ENCODE results near the gene ZNF487. TPM values are rescaled to one million over a fixed set of nuclear protein-coding genes. Genes with fewer than 3 reads are reported as not detected.
"Not testable (repeated sequence)": the region's sequence is repeated elsewhere in the genome, so short reads cannot be mapped to it uniquely, and the experiment has no call there.

ZNF487 gene
- total RNA-seq, 1 experiment from 2014 or later, result 1.4 TPM

GRCh38 chr10:43430926-43431663 is 5.8 kb upstream of the ZNF487 start:
- DNase-seq (ENCODE audit: low read depth), result no peak

GRCh38 chr10:43437141-43437870 is 395 bp downstream of the ZNF487 start:
- DNase-seq (ENCODE audit: low read depth), result no peak

DNA sequence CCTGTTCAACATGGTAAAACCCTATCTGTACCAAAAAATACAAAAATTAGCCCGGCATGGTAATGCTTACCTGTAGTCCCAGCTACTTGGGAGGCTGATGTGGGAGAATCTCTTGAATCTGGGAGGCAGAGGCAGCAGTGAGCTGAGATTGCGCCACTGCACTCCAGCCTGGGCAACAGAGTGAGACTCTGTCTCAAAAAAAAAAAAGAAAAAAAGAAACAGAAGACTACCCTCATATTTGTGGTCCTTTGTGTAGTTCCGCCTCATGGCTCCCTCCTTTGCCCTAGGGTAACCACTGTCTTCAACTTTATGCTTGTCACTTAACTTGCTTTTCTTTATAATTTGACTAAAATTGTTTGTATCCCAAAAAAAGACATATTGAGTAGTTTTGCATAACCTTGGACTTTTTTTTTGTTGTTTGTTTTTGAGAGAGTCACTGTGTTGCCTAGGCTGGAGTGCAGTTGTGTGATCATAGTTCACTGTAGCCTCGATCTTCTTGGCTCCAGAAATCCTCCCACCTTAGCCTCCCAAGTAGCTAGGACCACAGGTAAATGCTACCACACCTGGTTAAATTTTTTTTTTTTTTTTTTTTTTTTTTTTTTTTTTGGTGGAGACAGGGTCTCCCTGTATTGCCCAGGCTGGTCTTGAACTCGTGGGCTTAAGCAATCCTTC is 3.7 kb downstream of the ZNF487 start:
- DNase-seq (ENCODE audit: low read depth), result no peak

DNA sequence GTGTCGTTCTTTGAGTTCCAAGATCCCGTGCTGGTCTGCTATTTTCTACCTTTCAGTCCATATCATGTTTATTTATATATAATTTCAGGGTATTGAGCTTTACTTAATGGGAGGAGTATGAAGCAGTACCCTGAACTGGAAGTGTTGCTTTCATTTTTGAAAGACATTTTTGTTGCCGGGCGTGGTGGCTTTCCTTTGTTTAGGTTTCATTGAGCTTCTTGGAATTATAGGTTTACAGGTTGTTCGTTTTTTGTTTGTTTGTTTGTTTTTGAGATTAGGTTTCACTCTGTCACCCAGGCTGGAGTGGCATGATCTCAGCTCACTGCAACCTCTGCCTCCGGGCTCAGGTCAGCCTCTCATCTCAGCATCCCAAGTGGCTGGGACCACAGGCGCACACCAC is 7.4 kb downstream of the ZNF487 start:
- DNase-seq (ENCODE audit: low read depth), result no peak

DNA sequence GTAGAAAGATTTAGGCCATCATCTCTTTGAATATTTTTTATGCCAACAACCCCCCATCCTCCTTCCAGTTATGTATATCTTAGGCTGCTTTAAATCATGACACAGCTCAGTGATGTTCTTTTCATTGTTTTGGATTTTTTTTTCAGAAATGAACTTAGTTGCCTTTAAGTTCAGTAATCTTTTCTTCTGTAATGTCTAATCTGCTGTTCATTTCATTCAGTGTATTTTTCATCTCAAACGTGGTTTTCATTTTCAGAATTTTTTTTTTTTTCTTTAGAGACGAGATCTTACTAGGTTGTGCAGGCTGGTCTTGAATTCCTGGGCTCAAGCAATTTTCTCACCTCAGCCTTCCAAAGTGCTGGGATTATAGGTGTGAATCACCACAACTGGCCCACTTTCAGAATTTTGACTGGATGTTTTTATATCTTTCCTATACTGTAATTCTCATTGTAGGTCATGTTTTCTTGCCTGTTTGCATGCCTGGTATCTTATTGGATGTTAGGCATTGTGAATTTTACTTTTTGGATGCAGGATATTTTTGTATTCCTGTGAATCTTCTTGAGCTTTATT is 8.1 kb downstream of the ZNF487 start:
- DNase-seq (ENCODE audit: low read depth), result no peak

- DNase-seq (ENCODE audit: low read depth), result not testable (repeated sequence)
Observed at GRCh38 chr10:43446219-43447017, 9.5 kb downstream of the ZNF487 start.

DNA sequence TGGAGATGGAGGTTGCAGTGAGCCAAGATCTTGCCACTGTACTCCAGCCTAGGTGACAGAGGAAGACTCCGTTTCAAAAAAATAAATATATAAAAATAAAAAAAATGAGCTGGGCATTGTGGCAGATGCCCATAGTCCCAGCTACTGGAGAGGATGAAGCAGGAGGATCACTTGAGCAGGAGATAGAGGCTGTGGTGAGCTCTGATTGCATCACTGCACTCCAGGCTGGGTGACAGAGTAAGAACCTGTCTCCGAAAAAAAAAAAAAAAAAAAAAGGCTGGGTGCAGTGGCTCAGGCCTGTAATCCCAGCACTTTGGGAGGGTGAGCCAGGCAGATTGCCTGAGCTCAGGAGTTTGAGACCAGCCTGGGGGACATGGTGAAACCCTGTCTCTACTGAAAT is 11.8 kb downstream of the ZNF487 start:
- no peak for DNase-seq (ENCODE audit: low read depth)

- no peak for DNase-seq (ENCODE audit: low read depth)
Observed at GRCh38 chr10:43452356-43452914, 15.5 kb downstream of the ZNF487 start.

DNA sequence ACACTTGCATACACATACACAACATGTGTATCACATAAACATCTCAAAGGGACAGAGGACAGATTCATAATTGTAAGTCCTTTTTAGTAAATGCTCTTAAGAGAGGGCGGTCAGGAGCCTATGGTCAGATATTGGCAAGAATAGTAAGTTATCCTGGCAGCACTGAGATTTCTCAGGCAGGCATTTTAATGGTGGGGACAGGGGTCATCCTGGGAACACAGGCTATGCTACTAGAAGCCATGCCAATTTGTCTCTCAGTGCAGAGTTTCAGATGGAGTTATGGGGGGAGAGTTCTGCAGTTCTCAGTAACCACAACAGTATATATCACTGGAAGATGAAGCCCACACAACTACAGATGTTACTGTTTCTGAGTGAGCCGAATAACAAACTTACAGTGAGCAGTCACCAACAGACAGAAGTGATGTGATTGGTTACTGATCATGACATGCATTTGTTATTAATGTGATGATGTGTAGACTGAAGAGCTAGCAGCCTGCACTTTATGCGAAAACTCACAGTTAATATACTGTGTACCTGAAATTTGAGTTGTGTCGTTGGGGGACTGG is 16.4 kb downstream of the ZNF487 start:
- no peak for DNase-seq (ENCODE audit: low read depth)

DNA sequence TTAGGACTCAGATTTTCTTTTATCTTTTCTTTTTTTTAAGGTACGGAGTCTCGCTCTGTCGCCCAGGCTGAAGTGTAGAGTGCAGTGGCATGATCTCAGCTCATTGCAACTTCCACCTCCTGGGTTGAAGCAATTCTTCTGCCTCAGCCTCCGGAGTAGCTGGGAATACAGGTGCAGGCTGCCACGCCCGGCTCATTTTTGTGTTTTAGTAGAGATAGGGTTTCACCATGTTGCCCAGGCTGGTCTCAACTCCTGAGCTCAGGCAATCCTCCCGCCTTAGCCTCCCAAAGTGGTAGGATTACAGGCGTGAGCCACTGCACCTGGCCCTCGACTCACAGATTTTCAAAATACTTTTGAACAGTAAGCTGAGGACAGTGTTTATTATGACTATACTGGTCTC is 17.1 kb downstream of the ZNF487 start:
- DNase-seq (ENCODE audit: low read depth), result not testable (repeated sequence)

DNA sequence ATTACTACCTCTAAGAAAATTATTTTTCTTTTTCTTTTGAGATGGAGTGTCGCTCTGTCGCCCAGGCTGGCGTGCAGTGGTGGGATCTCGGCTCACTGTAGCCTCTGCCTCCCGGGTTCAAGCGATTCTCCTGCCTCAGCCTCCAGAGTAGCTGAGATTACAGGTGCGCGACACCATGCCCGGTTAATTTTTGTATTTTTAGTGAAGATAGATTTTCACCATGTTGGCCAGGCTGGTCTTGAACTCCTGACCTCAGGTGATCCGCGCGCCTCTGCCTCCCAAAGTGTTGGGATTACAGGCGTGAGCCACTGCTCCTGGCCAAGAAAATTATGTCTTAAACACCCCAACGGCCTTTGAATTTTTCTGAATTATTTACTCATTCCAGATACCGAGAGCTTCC is 19.6 kb downstream of the ZNF487 start:
- DNase-seq (ENCODE audit: low read depth), result not testable (repeated sequence)

DNA sequence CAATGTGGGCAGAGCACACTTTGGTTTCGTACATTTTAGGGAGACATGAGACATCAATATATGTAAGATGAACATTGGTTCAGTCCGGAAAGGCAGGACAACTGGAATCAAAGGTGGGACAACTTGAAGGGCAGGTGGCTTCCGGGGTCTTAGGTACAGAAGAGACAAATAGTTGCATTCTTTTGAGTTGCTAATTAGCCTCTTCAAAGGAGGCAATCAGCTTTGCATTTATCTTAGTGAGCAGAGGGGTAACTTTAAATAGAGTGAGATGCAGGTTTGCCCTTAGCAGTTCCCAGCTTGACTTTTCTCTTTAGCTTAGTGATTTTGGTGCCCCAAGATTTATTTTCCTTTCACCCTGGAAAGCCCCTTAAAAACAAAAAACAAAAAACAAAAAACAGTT is 21.3 kb downstream of the ZNF487 start:
- DNase-seq (ENCODE audit: low read depth), result no peak

GRCh38 chr10:43461950-43462349 is 25.0 kb downstream of the ZNF487 start:
- DNase-seq (ENCODE audit: low read depth), result peak; percentile 55

DNA sequence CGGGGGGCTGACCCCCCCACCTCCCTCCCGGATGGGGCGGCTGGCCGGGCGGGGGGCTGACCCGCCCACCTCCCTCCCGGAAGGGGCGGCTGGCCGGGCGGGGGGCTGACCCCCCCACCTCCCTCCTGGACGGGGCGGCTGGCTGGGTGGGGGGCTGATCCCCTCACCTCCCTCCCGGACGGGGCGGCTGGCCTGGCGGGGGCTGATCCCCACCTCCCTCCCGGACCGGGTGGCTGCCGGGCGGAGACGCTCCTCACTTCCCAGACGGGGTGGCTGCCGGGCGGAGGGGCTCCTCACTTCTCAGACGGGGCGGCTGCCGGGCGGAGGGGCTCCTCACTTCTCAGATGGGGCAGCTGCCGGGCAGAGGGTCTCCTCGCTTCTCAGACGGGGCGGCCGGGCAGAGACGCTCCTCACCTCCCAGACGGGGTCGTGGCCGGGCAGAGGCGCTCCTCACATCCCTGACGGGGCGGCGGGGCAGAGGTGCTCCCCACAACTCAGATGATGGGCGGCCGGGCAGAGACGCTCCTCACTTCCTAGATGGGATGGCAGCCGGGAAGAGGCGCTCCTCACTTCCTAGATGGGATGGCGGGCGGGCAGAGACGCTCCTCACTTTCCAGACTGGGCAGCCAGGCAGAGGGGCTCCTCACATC is 28.3 kb downstream of the ZNF487 start:
- DNase-seq (ENCODE audit: low read depth), result not testable (repeated sequence)

DNA sequence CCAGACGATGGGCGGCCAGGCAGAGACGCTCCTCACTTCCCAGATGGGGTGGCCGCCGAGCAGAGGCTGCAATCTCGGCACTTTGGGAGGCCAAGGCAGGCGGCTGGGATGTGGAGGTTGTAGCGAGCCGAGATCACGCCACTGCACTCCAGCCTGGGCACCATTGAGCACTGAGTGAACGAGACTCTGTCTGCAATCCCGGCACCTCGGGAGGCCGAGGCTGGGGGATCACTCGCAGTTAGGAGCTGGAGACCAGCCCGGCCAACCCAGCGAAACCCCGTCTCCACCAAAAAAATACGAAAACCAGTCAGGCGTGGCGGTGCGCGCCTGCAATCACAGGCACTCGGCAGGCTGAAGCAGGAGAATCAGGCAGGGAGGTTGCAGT is 28.8 kb downstream of the ZNF487 start:
- DNase-seq (ENCODE audit: low read depth), result not testable (repeated sequence)

- no peak for DNase-seq (ENCODE audit: low read depth)
Observed at GRCh38 chr10:43471146-43471545, 34.2 kb downstream of the ZNF487 start.

GRCh38 chr10:43471935-43472720 is 35.2 kb downstream of the ZNF487 start:
- DNase-seq (ENCODE audit: low read depth), result no peak

DNA sequence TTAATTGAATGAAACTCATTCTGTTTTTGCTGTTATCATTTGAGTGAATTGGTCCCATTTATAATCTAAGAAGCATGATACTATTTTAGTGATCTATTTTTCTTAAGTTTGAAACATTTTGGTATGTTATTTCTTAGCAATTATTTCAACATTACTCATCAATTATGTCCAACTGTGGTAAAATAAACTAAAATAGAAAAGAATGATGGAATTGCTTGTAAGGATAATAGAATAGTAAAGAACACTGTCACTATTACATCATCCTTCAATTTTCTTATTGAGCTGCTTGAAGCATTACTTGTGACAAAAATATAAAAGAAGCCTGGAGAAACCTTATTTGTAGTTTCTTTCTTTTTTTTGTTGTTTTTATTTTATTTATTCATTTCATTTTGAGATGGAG is 42.4 kb downstream of the ZNF487 start:
- DNase-seq (ENCODE audit: low read depth), result no peak

Data from HT1080 (cell line).